HG03039 (cell line): ENCODE measurements around the gene SMARCD3.

Experiments used
- ATAC-seq: cut with Tn5 transposase; IDR thresholded peaks from one replicate; pipeline ENCODE4 v1.9.1; 2021; ENCODE audit warnings: mild to moderate bottlenecking, moderate library complexity; ENCODE audit not compliant: unreplicated experiment

Gene SMARCD3

DNA sequence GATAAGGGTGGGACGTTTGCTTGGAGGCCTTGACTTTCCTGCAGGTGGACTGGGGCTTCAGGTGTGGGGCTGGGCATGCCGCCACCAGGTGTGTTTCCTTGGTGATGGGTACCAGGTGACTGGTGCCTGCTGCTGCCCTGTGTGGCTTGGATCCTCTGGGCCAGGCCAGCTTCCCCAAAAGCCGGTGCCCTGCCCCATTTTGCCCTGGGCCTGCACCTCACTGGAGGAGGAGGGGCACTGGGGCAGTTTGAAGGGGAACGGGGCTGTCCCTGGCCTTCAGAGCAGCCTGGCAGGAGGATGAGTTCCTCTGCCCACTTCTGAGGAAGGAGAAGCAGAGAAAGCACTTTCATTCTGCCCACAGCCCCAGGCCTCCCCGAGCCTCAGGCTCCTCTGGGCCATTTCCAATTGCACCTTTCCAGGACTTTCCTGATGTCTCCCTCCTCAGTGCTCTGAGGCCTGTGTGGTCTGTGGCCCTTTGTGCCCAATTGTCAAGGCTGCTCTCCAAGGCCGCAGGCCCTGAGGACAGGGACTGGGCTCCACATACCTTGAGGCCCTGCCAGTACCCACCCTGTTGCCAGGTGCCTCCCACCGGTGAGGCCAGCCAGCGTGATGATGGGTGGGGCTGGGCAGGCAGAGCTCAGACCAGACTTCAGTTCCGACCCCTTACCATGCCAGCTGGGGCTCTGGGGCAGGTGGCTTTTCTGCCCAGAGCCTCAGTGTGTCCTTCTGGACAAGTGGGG lies 25.3 kb upstream of the SMARCD3 start:
- no peak for ATAC-seq

DNA sequence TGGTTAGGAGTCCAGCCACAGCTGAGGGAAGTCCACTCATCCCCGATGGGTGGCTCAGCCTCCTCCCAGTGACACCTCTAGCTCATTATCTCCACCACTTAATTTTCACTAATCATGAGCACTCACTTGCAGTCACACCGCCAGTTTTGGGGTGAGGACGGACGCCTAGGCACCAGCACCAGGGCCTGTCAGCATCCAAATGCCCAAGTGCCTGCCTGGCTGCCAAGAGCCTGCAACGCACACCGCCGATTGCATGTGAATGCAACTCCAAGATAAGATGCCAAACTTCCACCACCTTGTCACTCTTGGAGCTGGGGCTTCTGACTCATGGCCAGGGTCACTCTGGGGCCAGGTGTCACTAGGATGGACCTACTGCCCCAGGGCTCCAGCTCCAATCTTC lies 24.4 kb upstream of the SMARCD3 start:
- ATAC-seq, result no peak

DNA sequence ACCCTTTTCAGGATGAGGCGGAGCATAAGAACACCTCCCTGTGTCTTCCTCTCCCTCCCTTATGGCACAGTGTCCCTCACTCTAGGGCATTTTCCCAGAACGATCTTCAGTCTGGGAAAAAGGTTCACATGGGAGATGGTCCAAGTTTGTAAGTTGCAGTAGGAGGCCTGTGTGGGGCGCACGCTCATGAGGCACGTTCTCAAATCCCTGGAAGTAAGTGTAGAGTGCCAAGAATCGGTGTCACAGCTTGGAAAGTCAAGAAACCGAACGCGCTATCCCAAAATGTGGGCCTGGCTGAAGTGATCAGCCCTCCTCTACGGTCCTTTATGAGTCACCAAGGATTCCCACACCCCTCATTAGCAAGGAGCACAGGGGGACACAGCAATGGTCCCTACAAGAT lies 23.9 kb upstream of the SMARCD3 start:
- no peak for ATAC-seq

DNA sequence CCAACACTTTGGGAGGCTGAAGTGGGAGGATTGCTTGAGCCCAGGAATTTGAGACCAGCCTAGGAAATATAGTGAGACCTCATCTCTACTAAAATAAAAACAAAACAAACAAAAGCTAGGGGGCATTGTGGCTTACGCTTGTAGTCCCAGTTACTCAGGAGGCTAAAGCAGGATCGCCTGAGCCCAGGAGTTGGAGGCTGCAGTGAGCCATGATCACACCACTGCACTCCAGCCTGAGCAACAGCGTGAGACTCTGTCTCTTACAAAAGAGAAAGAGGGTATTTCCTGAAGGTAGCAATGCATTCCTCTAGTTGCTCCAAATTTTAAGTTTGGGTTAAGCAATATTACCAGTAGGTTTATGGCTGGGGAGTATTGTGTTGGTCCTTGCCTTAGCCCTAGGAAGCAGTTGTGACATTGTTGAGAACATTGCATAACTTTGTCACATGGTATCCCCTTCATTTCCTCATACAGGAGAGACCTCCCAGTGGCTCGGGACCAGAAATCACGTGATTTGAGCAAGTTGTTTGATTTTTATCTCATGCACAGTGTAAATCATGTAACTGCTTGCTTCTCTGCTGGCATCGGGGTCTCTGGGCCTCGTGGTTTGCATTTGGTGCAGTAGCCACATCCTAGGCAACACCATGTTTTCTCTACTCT lies 23.3 kb upstream of the SMARCD3 start:
- no peak for ATAC-seq

DNA sequence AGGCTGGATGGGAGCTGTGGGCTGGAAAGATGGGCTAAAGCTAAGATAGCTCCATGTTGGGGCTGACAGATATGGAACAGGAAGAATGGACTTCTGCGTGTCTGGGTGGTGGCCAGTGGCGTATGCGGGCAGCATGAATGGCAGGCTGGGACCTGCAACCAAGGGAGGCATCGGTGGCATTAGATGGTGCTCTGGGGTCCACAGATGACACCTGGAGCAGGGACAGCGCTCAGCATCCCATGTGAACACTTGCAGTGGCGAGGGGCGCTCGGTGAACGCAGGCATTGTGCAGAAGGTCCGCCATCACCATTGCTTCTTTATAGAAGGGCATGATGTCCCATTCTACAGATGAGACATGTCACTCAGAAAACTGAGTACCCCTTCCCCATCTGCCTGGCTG lies 21.0 kb upstream of the SMARCD3 start:
- ATAC-seq, result no peak

DNA sequence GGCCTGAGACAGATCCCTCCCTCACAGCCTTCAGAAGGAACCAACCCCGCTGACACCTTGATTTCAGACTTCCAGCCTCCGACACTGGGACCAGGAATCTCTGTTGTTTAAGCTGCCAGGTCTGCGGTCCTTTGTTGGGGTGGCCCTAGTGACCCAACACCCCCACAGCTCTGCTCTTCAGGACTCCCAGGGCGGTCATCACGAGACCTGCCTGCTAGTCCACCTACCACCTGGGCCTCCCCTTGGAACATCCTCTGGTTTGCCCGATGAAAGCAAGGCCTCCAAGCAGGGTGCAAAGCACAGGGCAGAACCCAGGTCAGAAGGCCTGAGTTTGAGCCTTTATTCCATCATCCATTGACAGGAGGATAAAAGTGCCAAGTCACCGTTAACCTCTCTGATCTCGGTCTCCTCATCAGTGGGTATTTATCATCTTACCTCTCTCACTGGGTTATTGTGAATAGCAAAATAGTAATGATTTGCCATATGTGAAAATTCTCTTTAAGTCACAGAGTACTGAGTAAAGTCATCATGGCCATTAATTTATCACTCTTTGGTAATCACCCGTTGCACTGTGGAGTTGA lies 16.9 kb upstream of the SMARCD3 start:
- no peak for ATAC-seq

DNA sequence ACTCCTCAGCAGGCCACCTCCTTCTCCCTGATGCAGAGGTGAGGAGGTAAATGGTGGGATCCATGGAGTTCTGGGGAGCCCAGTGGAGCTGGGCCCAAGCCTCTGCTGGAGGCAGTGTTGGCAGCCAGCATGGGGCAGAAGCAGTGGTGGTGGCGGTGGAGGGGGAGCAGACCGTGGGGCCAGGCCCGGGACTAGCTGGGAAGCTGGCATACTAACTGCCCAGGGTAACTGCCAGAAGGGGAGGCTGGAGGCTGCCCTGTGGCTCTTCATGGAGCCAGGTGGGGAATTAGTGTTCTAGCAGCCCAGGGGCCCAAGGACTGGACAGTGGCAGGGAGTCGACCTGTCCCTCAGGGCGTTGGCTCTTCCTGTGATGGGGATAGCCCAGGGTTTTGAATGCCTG lies 16.1 kb upstream of the SMARCD3 start:
- ATAC-seq, result no peak

DNA sequence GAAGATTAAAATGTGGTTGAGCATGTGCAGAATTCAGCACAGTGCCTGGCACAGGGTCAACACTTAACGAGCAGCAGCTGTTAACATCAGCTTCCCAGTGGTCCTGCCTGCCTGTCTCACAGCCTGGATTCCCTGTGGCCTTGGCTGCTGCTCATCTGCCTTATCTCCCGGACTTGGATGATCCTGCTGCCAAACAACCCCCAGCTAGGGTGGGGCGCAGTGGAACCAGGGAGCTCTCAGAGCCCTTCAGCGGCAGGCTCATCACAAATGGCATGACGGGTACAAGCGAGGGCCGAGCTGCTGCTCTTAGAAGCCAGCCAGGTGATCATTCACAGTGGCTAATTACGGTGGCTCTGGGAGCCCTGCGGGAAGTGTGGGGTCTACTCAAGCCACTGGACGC lies 13.0 kb upstream of the SMARCD3 start:
- no peak for ATAC-seq

DNA sequence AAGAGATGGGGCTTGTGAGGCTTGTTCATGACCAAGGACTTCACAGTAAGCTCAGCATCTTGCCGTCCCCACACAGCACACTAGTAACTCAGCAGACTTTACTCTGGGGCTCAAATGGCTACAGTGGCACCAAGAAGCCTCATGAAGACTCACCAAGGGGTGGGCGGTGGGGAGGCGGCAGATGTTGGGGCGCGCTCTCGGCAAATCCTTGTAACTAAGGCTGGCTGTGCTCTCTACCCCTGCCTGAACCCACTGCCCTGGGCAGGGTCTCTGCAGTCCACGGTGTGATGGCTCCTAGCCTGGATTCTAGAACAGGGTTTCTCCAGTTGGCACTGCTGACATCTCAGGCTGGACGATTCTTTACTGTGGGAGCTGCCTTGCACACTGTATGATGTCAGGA lies 12.4 kb upstream of the SMARCD3 start:
- ATAC-seq, result no peak

DNA sequence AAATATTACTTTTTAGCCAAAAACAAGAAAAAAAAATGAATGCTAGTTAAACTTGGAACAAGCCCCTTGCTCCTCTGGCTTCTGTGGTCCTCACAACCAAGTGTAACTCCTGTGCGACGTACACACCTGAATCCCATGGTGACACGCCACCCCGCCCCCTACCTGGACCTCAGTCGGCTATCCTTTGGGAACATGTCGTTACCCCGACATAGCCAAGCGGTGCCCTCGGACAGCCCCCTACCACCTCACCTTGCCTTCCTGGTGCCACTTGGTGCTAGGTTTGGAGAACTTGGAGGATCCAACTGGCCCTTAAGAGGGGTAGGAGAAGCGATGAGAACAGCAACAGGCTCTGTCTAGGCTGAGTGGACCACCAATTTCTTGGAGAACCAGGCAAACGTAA lies 12.0 kb upstream of the SMARCD3 start:
- ATAC-seq, result no peak

DNA sequence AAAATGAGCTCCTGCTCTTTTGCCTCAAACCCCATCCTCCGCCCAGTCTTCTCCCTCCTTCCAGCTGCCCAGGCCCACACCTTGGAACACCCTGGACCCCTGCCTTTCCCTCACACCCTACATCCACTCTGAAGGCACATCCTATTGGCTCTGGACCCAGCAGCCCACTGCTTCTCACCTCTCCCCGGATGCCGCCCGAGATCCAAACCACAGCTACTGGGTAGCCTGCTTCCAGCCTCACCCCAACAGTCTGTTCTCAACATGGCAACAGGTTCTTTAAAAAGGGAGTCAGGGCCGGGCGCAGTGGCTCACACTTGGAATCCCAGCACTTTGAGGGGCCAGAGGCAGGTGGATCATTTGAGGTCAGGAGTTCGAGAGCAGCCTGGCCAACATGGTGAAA lies 9.5 kb upstream of the SMARCD3 start:
- ATAC-seq, result no peak

DNA sequence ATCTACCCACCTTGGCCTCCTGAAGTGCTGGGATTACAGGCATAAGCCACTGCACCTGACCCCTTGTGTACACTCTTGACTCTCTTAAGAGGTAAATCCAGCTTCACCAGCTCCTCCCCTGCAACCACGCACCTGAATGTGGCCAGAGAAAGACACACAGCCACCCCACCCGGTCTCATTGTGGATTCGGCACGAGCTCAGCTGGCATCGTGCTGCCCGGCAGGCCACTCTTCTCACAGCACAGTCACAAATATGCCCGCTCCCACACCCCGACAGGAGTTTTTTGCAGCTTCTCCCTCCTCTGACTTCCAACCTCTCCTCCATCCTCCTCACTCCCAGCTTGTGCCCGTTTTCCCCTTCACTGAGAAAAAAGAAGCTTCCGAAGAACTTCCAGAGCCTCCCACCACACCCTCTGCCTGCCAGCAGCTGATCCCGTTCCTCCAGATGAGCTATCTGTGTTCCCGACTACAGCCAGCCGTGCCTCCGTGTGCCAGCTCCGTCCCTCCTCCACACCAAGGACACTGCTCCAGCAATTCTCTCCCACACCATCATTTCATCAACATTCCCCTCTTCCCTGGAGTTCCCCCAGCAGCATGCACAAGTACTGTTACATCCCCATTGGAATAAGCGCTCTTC lies 8.0 kb upstream of the SMARCD3 start:
- ATAC-seq, result no peak

DNA sequence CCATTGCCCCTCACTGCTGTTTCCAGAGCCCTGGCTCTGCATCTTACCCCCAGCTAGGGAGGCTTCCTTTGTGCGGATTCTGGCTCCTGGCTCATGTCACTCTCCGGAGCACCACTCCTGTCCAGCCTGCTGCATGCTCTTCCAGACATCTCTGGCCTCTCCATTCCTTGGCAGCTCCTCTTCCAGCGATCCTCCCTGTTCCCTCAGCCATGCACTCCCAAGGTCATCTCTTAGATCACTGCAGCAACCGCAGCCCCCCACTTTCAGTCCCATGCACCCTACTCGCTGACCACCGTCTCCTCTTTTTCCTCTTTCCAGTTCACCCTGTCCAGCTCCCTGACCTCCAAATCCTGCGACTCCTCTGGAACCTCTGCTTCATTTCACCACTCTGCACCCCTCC lies 6.9 kb upstream of the SMARCD3 start:
- ATAC-seq, result no peak

DNA sequence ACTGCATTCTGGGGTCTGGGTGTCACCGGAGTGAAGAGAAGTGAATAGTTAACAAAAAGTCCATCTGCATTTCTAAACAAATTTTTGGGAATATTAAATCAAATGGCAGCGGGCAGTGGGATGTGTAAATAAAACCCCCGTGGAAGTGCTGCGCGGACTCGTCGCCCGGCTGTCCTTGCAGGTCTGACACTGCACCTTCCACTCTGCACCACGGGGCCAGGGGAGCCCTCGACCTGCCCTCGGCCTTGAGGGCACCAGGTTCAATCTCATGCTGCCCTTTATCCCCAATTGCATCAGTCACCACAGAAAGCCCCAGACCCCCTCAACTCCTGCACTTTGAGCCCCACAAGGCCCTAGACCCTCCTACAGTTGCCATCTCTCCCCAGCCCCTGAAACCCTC lies 6.4 kb upstream of the SMARCD3 start:
- ATAC-seq, result no peak

DNA sequence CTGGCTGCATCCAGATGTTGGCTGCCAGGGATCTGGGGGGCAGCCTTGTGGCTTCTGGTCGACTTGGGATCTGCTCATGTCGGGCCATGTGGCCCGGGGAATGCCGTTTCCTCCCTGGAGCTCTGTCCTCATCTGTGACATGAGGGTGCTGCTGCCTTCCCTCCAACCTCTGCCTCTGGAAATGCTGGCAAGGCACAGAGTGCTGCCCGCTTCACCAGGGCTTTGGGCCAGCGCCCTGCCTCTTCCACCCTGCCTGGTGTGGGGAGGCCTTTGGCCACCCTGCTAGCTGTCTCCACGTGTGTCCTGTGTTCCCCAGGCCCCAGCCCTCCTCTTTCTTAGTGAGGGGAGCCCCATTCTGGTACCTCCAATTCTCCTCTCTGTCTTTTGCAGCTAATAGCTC lies 5.8 kb upstream of the SMARCD3 start:
- no peak for ATAC-seq

DNA sequence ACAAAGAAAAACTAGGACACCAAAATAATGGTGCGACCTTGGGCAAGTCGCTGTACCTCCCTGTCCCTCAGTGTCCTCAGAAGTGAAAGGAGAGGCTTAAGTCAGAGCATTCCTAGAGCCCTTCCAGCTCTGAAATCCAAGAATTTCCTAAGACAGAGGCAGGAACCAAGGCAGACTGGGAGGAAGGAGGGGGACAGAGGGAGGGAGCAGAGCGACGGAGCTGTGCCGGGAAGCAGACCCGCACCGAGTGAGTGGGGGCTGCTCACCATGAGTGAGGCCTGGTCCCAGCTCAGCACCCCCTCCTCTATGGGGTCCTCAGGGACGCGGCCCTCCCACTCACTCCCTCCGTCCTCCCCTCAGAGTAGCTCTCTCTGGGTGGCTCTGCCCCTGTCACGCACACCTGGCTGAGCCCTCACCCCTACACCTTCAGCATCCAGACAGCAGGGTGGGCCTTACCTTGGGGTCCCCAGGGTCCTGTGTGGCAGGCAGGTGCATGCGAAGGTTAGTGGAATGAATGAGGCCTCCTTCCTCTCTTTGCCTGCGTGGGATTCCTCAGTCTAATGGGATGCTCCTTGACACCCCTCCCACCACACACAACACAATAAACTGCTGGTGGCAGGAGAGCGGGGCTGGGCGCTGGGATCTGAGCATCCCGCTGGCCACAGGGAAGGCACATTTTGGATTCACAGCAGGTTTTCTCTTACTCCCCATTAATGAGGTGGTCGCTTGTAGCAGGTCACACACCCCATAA lies 4.6 kb upstream of the SMARCD3 start:
- ATAC-seq, result no peak

DNA sequence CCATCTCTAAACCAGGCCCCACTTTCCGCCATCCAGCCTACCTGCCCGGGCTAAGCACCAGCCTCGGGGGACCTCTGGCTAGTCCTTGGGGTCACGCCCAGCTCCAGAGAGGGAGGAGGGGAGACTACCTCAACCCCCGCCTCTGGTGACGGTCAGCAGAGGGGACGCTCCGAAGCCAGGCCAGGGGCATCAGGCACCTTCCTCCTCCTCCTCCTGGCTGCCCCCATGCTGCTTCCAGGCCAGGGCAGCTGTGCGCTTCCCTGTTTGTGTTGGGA lies 4.0 kb upstream of the SMARCD3 start:
- no peak for ATAC-seq

DNA sequence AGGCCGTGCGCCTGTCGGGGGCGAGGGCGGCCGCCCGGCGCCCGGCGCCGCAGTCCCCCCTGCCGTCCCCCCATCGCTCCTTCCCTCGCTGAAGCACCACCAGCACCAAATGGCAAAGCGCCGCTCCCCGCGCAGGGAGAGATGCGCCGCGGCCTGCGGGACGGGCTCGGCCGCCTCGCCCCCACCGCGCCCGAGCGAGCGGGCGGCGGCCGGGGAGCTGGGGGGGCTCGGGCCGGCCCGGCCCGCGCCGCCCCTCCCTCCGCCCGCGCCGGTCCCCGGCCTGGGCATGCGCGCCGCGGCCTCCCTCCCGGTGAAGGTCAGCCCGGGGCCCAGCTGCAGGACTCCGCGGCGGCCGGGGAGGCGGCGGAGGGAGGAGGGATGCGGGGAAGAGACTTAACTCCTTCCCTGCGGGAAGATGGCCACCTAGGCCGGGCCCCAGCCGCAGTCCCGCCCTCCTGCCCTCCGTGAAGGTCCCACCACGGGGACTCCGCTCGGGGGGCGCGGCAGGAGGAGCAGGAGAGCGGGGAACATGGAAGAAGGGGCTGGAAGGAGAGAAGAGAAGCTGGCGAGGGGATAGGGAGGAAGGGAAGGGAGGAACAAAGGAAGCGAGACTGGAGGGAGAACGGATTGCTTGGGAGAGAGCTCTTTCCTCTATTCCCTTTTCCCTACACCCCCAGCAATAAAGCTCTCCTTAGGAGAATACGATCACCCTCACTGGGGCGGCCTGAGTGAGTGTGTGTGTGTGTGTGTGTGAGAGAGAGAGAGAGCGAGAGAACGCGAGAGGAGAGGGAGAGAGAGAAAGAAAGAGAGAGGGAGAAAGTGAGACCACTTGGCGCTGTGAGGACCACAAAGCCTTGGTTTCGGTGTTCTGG lies 3.4 kb upstream of the SMARCD3 start:
- ATAC-seq, result no peak

DNA sequence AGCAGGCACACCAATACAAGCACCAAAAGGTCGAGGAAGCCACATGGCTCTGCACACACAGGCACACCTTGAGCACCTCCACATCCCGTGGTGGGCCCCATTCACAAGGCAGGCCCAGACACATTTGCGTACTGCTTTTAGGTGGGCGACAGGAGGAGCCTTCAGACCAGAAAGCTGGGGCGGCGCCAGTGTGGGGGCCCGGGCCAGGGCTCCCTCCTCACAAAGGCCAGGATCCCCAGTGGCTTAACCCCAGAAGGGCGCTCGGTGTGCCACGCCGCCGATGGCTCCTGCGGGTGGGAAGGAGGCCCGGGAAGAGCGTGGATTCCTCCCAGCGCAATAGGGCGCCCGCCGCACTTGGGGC lies 2.8 kb upstream of the SMARCD3 start:
- no peak for ATAC-seq

DNA sequence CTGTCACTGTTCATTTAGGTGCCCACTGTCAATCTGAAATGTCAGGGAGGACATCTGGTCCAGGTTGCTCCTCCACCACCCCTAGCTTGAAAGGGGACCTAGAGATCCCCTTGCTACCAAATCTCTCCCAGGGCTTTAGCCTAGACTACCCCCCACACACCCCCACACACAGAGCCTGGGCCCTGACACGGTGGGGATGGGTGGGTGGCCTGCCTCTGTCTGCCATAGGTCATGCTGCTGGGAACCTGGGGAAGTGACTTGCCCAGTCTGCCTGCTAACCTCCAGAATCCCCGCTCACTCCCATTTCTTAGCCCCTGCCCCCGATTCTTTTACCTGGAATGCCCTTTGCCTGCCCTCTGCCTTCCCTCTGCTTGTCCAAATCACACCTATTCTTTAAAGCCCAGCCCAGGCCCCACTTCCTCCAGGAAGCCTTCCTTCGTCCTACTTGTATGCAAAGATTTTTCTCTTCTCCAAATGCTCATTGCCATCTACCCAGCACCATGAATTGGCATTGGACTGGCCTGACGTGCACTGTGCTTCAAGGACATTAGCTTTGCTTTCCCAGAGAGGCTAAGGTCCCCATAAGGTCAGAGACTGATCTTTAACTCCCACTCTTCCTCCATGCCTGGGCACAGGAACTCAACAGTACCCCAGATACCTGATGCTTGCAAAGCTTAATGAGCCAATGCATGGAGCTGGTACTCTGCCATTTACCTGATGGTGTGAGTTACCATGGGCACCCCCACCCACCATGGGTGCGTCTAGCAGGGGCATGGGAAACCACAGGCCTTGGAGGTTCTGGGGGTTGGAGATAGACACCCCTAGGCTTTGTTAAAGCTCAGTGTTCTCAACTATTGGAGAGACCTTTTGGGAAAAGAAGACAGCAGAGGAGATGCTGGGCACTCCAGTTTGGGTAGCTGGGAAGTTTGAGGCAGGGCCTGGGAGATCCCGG lies 2.0 kb upstream of the SMARCD3 start:
- ATAC-seq, result no peak
